Heart left ventricle (tissue), 16 donors: ENCODE measurements around the gene DDX39B. TPM values are rescaled to one million over a fixed set of nuclear protein-coding genes. Genes with fewer than 3 reads are reported as not detected.

Source experiments
- ATAC-seq, 4 donors: fragments of 200-7000 bp; cut with Tn5 transposase; one replicate each; pipeline ENCODE4 v1.9.1; 2020 to 2022; ENCODE audit warnings: moderate library complexity in 4 of 4, mild to moderate bottlenecking in 3 of 4, moderate number of reproducible peaks in 1 of 4
- DNase-seq, 5 donors: peaks; one replicate each; pipeline ENCODE4 v3.0.0-alpha.2; 2020
- H3K27ac ChIP-seq, 12 donors: fragments of 200-600 bp; sonication (generic) in 4 of 12; one replicate each; pipeline versions ENCODE4 v1.5.0 to v1.8.0; 2016 to 2022; ENCODE audit warnings: mild to moderate bottlenecking in 2 of 12
- H3K27me3 ChIP-seq, 9 donors: fragments of 200-600 bp; sonication (generic) in 2 of 9; one replicate each; pipeline versions ENCODE4 v1.5.1 to v1.8.0; 2016 to 2022; ENCODE audit warnings: mild to moderate bottlenecking in 3 of 9
- H3K36me3 ChIP-seq, 9 donors: fragments of 200-600 bp; sonication (generic) in 2 of 9; one replicate each; pipeline versions ENCODE4 v1.5.0 to v1.8.0; 2018 to 2022; ENCODE audit warnings: mild to moderate bottlenecking in 2 of 9
- H3K4me1 ChIP-seq, 12 donors: fragments of 200-600 bp; sonication (generic) in 4 of 12; one replicate each; pipeline versions ENCODE4 v1.5.0 to v1.8.0; 2016 to 2022; ENCODE audit warnings: mild to moderate bottlenecking in 3 of 12
- H3K4me3 ChIP-seq, 12 donors: fragments of 200-600 bp; sonication (generic) in 4 of 12; one replicate each; pipeline versions ENCODE4 v1.5.0 to v1.8.0; 2017 to 2022; ENCODE audit warnings: mild to moderate bottlenecking in 9 of 12, moderate library complexity in 4 of 12
- H3K9me3 ChIP-seq, 12 donors: fragments of 200-600 bp; sonication (generic) in 4 of 12; one replicate each; pipeline versions ENCODE4 v1.5.0 to v1.8.0; 2016 to 2022; ENCODE audit warnings: mild to moderate bottlenecking in 1 of 12
- CTCF ChIP-seq, 12 donors: fragments of 200-600 bp; sonication (generic) in 4 of 12; IDR thresholded peaks; one replicate each; pipeline versions ENCODE4 v1.5.0 to v1.8.0; 2018 to 2022; ENCODE audit warnings: antibody characterized with exemption in 12 of 12, mild to moderate bottlenecking in 5 of 12
- POLR2A ChIP-seq, 2 donors: fragments of 450-650 bp; IDR thresholded peaks; one replicate each; pipeline ENCODE4 v1.6.1; 2017; ENCODE audit warnings: antibody characterized with exemption in 2 of 2, mild to moderate bottlenecking in 2 of 2, moderate library complexity in 2 of 2
- WGBS, 4 donors: extraction: QIAGEN DNeasy Blood & Tissue Kit in 2 of 4; methylation state at CpG; one replicate each; pipeline versions ENCODE4 v1.1.5 to v1.1.7; 2013 to 2018; 5-methylcytosine and 5-hydroxymethylcytosine counted together
- intact Hi-C, 10 donors: fragments of 100-400 bp; cut with DNase I; formaldehyde crosslinking; loops; one replicate each; pipeline versions ENCODE4 v1.11.1 to v1.14.2; 2022
- polyA plus RNA-seq, 2 donors: library from polyadenylated mRNA; stranded (reverse); fragments of 200-250 nt; gene quantifications; one replicate each; pipeline ENCODE4 v1.2.3, GENCODE V29; 2013
- total RNA-seq, 9 donors: library from RNA; depleted of rRNA in 2 of 9; stranded (reverse); fragments of >200 nt in 2 of 9; fragmentation: NEBNext Ultra II Directional in 3 of 9; extraction: Animal tissue kit (Norgen Biotek cat#: 25700) in 3 of 9; gene quantifications; one replicate each; pipeline versions ENCODE4 v1.1.0 to v1.2.4, GENCODE V29; 2016 to 2023
- donor health status: ischemic (EF 13 %, LVEDD 7.1; RV severe dilation, severe dysfunction).
- donor health status: healthy with polysubstance abuse.
- donor health status: DM: no; HTN: yes; CAD: no.
- donor health status: DM: no; HTN: no; CAD: no.
- donor health status: ischemic (EF 25% LVEDD 6.9; RV normal size, moderate dysfunction).
- donor health status: ischemic (EF 25% LVEDD 5.7; RV mildly dilated, moderate dysfunction).
- donor health status: healthy.
- donor health status: DM: yes; HTN: yes; CAD: no.
- donor health status: ischemic (EF 35%, LVEDD 5.7; RV mildly dilated, moderate dysfunction).
- donor health status: nonischemic (EF 11% LVEDD 7.7; RV severe dilation, severe dysfunction).
- donor health status: DM: yes; HTN: yes; CAD: no.
- donor health status: PGD.
- donor health status: ischemic (EF 29% LVEDD 5.4; RV normal size, mild dysfunction).
- donor health status: nonischemic (EF 23%, LVEDD 6.1; RV moderate dilation, normal function).

DDX39B gene
- total and polyA plus RNA-seq, 11 donors: 122 to 209 (median 164) TPM

GRCh38 chr6:31587791-31588777 is 46.3 kb upstream of the DDX39B start:
- Histone ChIP-seq H3K4me3 (peak overlapping the region in 3 of 12 donors; percentile 4 to 58 (median 5)), H3K9me3 (no peaks in the 10 kb centered on the region), H3K27ac (peak overlapping the region in 1 of 12 donors; percentile 86), H3K27me3 (no peaks in the 10 kb centered on the region), H3K36me3 (no peaks in the 10 kb centered on the region), H3K4me1 (peaks cover 0 to 65% (median 0%) of the 10 kb centered on the region in 12 donors)
- WGBS, 4 donors: 70 to 80% (median 75%) methylated on average over 12 of the region's 12 CpGs
- DNase-seq (no peak), ATAC-seq (no peak)
- TF ChIP-seq CTCF (IDR thresholded peaks at IDR 0.05) (no peak), POLR2A (IDR thresholded peaks at IDR 0.05) (no peak)
- intact Hi-C loops: no loop called here

- H3K27ac ChIP-seq: peak overlapping the region in 4 of 12 donors; percentile 30 to 86 (median 37)
- TF ChIP-seq POLR2A (IDR thresholded peaks at IDR 0.05) (no peak), CTCF (IDR thresholded peaks at IDR 0.05) (no peak)
- intact Hi-C loops: no loop called here
- peak overlapping the region in 4 of 12 donors; percentile 4 to 58 (median 18) for H3K4me3 ChIP-seq
- DNase-seq (peak in 1 of 5 donors; percentile 38), ATAC-seq (peak in 3 of 4 donors; percentile 53 to 68 (median 67))
- no peaks in the 10 kb centered on the region for H3K27me3 ChIP-seq
- H3K4me1 ChIP-seq: peaks cover 0 to 72% (median 7%) of the 10 kb centered on the region in 12 donors
- H3K9me3 ChIP-seq: no peaks in the 10 kb centered on the region
- no peaks in the 10 kb centered on the region for H3K36me3 ChIP-seq
- 52 to 69% (median 66%) methylated on average over 5 to 9 of the region's 9 CpGs for WGBS, 4 donors
Observed at GRCh38 chr6:31586599-31587281, 44.9 kb upstream of the DDX39B start.

GRCh38 chr6:31586008-31586407 is 44.2 kb upstream of the DDX39B start, which contains the start of gene LST1:
TSS of gene LST1 (plus strand) at chr6:31586277. CDS start at chr6:31587300, 1,023 bp downstream.
- ATAC-seq (peak in 3 of 4 donors; percentile 35 to 60 (median 44)), DNase-seq (peak in 3 of 5 donors; percentile 36 to 56 (median 40))
- Histone ChIP-seq H3K4me1 (peaks cover 0 to 76% (median 11%) of the 10 kb centered on the region in 12 donors), H3K27me3 (no peaks in the 10 kb centered on the region), H3K36me3 (no peaks in the 10 kb centered on the region), H3K4me3 (peak within 1 kb of the TSS in 4 of 12 donors; percentile 4 to 58 (median 18)), H3K27ac (peak within 1 kb of the TSS in 5 of 12 donors; percentile 3 to 86 (median 38)), H3K9me3 (no peaks in the 10 kb centered on the region)
- TF ChIP-seq CTCF (IDR thresholded peaks at IDR 0.05) (no peak), POLR2A (IDR thresholded peaks at IDR 0.05) (no peak)
- intact Hi-C loops: no loop called here
- WGBS, 4 donors: 50 to 65% (median 56%) methylated on average over 1 of the region's 1 CpG
